HG02885 (cell line): ENCODE measurements around the gene HMGN1.

Source experiments
- ATAC-seq: cut with Tn5 transposase; IDR thresholded peaks from one replicate; pipeline ENCODE4 v1.9.1; 2021; ENCODE audit warnings: mild to moderate bottlenecking; ENCODE audit not compliant: unreplicated experiment, poor library complexity

HMGN1 gene

GRCh38 chr21:39313042-39313570 is 35.8 kb downstream of the HMGN1 start:
- peak; percentile 8 for ATAC-seq

GRCh38 chr21:39312112-39313041 is 36.5 kb downstream of the HMGN1 start:
- ATAC-seq = peak; percentile 80

- no peak for ATAC-seq
Measured at GRCh38 chr21:39311164-39311563, 37.7 kb downstream of the HMGN1 start.

GRCh38 chr21:39307466-39307865 is 41.4 kb downstream of the HMGN1 start:
- no peak for ATAC-seq

GRCh38 chr21:39300587-39300986 is 48.3 kb downstream of the HMGN1 start:
- no peak for ATAC-seq

- no peak for ATAC-seq
Measured at GRCh38 chr21:39296891-39297290, 52.0 kb downstream of the HMGN1 start.
